GM21515 (cell line): Measurements from ENCODE around the gene INSM2.

Experiments
- ATAC-seq: cut with Tn5 transposase; IDR thresholded peaks from one replicate; pipeline ENCODE4 v1.9.1; 2021; ENCODE audit not compliant: unreplicated experiment

Gene INSM2, protein sequence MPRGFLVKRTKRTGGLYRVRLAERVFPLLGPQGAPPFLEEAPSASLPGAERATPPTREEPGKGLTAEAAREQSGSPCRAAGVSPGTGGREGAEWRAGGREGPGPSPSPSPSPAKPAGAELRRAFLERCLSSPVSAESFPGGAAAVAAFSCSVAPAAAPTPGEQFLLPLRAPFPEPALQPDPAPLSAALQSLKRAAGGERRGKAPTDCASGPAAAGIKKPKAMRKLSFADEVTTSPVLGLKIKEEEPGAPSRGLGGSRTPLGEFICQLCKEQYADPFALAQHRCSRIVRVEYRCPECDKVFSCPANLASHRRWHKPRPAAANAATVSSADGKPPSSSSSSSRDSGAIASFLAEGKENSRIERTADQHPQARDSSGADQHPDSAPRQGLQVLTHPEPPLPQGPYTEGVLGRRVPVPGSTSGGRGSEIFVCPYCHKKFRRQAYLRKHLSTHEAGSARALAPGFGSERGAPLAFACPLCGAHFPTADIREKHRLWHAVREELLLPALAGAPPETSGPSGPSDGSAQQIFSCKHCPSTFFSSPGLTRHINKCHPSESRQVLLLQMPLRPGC

DNA sequence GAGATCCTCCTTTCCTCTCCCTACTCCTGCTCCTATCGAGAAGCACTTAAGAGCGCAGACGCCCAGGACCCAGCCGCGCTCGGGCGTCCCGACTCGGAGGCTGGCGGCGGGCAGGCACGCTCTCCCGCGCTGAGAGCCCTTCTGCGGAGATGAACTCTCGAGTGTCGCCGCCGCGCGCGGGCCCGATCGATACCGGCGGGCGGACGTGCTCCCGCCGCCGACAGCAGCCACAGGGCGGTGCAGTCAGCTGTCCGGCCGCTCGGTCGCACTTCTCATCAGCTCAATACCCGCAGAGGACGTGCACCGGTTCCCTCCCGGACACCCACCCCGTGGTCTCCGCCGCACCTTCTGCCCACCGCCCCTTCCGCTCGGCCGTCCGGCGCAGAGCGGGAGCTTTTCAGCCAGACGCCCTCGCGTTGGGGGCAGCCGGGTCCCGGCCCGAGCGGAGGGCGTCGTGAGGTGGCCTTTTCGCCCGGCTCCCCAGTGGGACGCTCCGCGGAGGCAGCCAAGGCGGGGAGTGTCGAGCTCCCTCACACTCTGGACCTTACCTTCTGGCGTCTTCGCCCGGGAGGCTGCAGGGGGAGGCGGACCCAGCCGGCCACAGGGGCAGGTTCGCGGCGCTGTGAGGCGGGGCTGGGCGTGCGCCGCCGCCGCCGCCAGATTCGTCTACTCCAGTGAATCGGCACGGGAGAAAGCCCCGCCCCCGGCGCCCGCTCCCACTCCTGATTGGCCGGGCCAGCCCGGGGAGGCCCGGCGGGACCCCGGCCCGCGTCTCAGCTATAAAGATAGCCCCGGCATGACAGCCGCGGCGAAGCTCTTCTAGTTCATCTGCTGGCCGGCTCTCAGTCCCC, at the start of gene INSM2:
Gene INSM2 (plus strand): TSS at position 808 of the 851 bp plus-strand sequence. CDS start 89 bp downstream, outside the sequence.
- peak; percentile 74 for ATAC-seq

DNA sequence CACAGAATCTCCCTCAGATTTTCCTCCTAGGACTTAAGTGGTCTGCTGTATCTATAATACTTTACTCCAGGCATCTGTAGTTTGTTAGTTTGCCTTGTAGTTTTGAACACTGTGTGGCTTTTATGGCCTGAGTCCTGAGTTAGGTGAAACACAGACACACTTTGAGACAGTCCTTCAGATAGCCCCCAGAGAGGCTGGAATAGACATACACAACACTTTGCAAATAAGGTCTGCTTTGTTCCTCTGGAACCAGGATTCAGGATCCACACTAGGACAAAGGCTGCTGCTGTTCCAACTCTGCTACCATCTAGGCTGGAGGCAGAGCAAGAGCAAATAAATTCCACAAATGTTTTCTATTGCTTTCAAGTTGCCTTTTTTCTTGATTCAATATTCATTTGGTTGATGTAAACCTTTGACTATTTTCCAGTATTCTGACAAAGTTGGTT, 41.4 kb upstream of the INSM2 start:
- no peak for ATAC-seq

DNA sequence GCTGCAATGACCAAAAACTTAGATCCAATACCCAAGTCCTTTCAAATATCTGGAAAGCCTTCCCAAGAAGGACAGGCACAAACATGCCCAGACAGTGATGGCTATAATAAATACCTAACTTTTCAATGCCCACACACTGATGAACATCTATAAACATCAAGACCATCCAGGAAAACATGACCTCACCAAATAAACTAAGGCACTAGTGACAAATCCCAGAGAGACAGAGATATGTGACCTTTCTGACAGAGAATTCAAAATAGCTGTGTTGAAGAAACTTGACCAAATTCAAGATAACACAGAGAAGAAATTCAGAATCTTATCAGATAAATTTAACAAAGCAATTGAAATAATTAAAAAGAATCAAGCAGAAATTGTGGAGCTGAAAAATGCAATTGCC, 38.7 kb upstream of the INSM2 start:
- no peak for ATAC-seq

DNA sequence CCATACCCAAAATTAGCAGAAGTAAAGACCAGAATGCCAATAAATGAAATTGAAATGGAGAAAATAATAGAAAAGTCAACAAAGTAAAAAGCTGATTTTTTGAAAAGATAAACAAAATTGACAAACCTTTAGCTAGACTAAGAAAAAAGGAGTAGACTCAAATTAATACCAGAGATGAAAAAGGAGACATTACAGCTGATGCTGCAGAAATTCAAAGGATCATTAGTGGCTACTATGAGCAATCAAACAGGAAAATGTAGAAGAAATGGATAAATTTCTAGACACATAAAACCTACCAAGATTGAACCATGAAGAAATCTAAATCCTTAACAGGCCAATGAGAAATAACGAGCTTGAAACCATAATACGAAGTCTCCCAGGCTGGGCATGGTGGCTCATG, 34.8 kb upstream of the INSM2 start:
- no peak for ATAC-seq

DNA sequence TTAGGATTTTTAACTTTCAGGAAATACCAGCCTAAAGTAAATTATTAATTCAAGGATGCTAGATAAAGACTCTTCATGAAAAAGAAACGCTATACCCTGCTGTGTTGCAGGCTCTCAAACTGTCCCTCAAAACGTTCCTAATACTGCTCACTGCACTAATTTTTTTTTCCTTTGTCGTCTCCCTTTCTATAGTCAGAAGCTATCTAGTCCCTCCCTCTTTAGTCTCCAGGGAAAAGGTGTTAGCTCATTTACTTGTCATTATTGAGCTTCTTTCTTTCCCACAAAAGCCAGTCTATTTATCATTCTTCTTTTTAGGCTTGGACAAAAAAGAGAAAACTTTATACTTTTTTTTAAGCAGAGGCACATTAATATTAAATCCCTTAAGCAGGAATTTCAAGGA, 30.3 kb upstream of the INSM2 start:
- ATAC-seq, result no peak

DNA sequence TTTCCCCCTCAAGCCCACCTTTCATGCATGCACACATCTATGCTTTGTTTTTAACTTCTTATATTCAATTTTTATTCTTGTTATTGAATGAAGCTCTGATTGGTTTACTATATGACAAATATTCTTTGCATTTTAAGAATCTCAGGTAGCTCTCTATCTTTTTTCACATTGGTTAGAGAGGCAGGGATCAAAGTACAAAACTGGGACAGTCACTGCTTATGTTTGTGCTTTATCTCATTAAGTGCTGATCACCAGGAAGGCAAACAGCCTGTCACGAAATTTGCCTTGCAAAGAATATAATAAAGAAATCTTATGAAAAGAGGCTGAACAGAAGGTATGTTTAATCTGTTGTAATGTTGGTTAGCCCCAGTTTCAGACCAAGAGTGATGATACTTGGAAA, 29.7 kb upstream of the INSM2 start:
- ATAC-seq, result no peak

DNA sequence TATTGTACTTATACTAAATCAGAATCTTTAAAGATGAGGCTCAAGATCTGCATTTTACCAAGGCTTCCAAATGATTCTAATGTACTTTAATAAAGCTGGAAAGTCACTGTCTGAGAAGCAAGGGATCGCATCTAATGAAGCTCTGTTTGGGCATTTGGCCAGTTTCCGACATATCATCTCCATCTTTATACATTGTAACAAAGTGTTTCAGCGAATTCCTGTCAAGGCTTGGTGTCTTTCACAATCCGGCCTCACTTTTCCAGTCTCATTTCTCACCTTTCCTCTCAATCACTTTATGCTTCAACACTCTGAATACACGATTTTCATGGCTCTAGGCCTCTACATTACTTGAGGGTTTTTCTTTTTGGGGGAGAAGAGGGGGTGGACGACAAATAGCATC, 27.5 kb upstream of the INSM2 start:
- ATAC-seq, result no peak

DNA sequence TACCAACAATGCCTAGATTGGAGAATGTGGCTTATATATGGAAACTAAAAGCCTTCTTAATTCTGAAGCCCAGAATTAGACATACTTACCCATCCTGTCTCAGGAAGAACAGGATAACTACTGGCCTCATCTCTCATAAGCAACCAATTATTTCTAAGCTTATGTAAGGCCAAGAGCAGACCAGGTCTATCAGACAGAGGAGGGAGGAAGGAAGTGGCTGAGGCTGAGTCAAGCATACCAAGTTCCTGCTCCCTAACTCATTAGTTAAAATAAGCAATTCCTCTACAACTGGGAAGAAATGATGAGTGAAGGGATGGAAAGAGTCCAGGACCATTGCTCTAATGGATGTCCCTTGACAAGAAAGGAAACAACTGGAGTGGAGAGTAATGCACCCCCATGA, 27.0 kb upstream of the INSM2 start:
- ATAC-seq, result no peak

DNA sequence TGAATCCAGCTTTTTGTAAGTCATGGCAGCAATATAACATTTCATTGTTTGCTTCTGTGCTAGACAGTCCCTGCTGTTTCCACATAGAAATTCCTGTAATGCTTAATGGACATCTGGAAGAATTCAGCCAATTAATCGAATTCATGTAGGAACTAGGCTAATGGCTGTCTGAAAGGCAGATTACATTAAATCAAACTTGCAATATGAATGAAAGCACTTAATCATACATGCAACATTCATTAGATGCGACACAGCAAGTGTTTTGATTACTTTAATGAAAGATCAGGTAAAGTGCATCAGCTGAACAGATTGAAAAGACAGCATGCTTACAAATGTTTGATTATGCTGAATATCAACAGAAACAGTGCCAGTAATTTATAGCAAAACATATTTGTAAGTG, 24.1 kb upstream of the INSM2 start:
- no peak for ATAC-seq

DNA sequence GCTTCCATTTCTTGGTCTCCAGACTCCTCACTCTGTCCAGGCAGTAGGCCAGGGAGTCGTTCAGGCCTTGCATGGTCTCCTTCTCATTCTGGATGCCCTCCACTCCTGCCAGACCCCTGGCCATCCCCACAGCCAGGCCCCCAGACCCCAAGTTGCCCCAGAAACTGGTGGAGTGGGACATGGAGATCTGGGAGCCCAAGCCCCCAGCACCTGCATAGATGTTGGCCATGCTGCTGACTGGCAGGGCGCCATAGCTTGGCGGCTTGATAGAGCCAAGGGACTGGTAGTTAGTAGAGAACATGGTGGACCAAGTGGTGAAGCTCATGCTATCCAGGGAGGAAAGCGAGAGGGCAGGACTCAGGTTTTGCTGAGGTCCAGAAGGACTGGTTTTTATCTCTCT, 21.2 kb upstream of the INSM2 start:
- ATAC-seq, result no peak

DNA sequence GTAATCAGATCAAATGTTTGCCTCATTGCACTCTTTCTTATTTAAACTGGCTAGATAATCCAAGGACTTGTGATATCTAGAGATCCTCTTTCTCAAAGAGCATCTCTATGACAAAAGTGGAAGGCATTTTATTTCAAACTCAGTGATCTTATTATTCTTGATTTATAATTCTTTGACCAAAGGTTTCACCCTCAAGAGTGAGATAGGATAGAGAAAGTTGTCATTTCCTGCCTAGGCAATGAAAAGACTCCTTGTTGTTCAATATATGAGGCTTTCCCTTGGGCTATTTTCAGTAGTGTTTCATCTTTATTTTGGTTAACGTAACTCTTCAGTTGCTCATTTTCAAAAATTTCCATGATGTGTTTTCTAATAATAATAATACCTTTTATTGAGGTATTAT, 18.0 kb upstream of the INSM2 start:
- ATAC-seq, result no peak

DNA sequence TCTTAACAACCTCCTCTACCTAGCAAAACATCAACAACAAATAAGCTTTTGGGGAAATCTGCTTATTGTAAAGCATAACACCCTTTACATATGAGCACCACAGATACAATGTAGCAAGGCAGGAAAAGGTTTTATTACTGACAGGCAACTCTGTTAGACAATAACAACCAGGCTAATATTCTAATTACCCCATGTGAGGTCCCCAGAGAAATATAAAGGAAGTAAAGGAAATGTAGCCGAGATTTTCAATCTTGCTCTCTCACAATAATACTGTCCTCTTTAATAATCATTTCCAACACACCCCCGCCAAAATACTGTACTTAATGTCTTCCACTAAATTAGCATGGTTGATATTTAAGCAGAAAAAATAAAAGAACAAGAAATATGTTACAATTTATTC, 14.0 kb upstream of the INSM2 start:
- no peak for ATAC-seq

DNA sequence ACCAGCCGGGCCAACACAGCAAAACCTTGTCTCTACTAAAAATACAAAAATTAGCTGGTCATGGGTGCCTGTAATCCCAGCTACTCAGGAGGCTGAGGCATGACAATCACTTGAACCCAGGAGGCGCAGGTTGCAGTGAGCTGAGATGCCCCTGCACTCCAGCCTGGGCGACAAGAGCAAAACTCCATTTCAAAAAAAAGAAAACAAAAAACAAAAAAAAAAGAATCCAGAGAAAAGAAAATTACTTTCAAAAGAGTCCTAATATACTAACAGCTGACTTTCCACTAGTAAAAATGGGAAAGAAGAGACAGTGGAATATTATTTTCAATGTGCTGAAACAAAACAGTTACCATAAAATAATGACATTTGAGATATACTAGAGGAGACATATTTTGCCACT, 8.3 kb upstream of the INSM2 start:
- ATAC-seq, result no peak

DNA sequence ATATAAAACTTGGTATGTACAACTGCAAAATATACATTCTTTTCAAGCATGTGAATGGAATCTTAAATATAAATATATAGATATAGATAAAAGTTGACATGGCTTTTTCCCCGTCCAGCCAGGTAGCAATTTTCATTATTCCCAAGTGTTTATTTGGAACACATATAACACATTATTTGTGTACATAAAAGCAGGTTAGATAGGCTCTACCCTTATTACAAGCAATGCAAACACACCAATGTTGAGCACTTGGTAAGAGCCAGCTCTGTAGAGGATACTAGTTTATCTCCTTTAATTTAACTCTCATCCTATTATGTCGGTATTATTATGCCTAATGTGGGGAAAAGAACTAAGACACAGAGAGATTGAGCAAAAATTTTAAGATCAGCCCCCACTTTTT, 7.0 kb upstream of the INSM2 start:
- ATAC-seq, result no peak

DNA sequence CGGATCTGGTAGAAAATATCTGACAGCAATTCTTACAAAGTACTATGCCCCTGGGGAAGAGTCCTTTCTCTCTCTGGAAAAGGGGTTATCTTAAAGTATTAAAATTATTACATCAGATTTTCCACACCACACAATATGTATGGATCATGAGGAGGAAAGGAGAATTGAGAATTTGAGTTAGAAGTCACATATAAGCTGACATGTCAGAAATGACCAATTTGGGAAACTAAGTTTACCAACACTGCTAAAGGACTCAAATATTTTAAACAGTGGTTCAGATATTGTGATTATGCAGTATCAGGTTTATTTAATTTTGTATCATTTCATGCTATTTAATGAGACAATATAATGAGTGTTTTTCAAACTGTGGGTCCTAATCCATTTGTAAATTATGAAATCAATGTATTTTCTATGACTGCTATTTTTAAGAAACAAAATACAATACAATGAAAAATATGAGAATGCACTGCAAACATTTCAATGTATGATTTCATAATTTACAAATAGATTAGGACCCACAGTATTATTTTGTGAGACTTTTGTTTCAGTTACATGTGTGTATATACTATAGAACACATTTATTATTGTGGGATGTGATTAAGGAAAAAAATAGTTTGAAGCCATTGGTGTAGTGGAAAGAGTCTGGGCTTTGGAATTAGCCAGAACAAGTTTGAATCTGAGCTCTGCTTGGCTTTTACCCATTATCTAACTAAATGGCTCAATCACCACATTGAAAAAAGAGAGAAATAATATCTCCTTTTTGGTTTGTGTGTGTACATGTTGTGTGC, 1.8 kb upstream of the INSM2 start:
- ATAC-seq, result no peak

DNA sequence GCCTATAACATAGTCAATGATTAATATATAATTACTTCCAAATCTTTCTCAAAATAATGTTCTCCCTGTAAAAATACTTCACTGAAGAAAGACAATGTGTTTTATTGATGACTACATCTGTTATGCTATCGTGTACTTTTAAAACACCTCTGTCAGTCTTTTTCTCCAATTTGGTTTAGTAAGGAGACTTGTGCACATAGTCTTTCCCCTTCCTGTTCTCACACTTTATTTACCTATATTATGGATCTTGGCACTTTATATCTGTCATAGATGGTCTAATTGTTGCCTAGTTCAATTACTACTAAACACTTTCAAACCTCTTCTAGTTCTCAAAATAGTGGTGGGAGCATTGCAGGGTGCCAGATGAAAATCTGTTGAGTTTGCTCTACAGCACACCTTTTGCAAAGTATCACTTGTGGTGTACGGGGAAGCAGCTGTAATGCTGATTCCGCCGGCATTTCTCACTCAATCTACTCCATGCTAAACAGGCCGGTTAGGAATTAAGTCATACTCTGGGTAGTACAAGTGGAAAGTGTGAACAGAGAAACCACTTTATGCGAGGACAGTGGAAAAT, 1.1 kb upstream of the INSM2 start:
- no peak for ATAC-seq

DNA sequence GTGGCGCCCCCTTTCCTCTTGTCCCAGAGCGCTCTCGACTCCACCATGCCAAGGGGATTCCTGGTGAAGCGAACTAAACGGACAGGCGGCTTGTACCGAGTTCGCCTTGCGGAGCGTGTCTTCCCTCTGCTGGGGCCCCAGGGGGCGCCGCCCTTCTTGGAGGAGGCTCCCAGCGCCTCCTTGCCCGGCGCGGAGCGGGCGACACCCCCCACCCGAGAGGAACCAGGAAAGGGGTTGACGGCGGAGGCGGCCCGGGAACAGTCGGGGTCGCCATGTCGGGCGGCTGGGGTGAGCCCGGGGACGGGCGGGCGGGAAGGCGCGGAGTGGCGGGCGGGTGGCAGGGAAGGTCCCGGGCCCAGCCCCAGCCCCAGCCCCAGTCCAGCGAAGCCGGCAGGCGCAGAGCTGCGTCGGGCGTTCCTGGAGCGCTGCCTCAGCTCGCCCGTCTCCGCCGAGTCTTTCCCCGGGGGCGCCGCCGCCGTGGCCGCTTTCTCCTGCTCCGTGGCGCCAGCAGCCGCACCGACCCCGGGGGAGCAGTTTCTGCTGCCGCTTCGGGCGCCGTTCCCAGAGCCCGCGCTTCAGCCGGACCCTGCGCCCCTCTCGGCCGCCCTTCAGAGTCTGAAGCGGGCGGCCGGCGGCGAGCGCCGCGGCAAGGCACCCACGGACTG, 376 bp downstream of the INSM2 start:
- ATAC-seq, result peak; percentile 8

DNA sequence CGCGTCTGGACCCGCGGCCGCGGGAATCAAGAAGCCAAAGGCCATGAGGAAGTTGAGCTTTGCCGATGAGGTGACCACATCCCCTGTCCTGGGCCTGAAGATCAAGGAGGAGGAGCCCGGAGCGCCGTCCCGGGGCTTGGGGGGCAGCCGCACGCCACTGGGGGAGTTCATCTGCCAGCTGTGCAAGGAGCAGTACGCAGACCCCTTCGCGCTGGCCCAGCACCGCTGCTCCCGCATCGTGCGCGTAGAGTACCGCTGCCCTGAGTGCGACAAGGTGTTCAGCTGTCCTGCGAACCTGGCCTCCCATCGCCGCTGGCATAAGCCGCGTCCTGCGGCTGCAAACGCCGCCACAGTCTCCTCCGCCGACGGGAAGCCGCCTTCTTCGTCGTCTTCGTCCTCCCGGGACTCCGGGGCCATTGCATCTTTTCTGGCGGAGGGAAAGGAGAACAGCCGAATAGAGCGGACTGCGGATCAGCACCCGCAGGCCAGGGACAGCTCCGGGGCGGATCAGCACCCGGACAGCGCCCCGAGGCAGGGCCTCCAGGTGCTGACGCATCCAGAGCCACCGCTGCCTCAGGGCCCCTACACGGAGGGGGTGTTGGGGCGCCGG, 1.0 kb downstream of the INSM2 start:
- ATAC-seq, result peak; percentile 52

DNA sequence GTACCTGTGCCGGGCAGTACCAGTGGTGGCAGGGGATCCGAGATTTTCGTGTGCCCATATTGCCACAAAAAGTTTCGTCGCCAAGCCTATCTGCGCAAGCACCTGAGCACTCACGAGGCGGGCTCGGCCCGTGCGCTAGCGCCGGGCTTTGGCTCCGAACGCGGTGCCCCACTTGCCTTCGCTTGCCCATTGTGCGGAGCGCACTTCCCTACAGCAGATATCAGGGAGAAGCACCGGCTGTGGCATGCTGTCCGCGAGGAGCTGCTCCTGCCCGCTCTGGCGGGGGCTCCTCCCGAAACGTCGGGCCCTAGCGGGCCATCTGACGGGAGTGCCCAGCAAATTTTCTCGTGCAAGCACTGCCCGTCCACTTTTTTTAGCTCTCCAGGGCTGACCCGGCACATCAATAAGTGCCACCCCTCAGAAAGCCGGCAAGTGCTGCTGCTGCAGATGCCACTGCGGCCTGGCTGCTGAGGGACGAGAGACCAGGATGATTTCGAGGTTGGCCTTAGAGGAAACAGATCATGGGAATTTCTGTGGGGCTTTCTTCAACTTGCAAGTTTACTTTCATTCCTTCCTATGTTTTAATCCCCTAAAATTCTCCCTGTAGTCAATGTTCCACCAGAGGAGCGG, 1.6 kb downstream of the INSM2 start:
- ATAC-seq, result no peak
